GM19193 (cell line): Measurements from ENCODE around the gene TP73.

Experiments used
- POLR2A ChIP-seq: IDR thresholded peaks from 4 replicates; pipeline ENCODE4 v1.6.1; 2011; ENCODE audit not compliant: insufficient read depth, insufficient read length; ENCODE audit errors: extremely low read depth

TP73 gene

DNA sequence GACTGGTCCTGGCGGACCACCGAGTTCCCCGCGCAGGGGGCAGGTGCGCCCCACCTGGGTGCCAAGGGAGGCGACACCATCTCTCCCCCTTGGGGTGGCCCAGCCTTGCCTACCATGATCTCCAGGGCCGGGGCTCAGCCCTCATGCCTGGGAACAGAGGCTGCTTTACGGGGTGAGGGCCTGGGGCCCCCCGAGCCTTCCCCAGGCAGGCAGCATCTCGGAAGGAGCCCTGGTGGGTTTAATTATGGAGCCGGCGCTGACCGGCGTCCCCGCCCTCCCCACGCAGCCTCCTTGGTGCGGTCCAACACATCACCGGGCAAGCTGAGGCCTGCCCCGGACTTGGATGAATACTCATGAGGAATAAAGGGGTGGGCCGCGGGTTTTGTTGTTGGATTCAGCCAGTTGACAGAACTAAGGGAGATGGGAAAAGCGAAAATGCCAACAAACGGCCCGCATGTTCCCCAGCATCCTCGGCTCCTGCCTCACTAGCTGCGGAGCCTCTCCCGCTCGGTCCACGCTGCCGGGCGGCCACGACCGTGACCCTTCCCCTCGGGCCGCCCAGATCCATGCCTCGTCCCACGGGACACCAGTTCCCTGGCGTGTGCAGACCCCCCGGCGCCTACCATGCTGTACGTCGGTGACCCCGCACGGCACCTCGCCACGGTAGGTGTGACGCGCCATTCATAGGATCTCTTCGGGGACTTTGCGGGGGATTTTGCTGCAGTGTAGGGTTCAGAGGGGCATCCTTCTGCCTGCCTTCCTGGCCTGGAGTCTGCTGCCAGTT lies 38.2 kb downstream of the TP73 start:
- no peak for TF ChIP-seq POLR2A

DNA sequence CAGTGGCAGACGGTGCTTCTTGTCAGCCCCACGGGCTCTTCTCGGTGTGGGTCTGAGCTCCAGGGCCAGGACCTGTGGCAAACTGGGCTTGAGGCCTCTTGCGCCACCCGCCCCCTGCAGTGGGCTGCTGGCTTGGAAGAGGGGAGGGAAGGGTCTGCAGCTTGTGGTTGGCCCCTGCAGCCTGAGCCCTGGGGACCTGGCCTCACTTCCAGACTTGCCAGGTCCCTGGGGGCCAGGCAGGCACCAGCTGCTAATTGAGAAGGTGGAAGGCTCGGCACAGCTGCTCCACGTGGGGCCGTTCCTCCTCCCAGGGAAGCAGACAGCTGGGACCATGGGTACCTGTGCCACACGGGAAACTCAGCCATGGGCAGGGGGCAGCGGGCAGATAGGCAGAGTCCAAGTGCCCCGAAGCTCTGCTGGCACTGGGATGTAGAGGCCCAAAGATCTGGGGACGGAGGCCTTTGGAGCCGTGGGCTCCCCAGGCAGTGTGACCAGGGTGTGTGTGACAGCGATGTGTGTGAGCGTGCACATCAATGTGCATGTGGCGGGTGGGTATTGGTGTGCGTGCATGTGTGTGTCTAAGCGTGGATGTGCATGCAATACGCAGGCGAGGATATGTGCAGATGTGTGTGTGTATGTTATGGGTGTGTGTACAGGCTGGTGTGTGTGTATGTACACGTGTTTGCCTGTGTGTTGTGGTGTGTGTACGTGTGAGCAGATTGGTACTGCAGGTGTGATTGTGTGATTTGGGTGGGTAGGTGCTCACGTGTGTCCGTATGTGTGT lies 39.3 kb downstream of the TP73 start:
- TF ChIP-seq POLR2A: no peak

DNA sequence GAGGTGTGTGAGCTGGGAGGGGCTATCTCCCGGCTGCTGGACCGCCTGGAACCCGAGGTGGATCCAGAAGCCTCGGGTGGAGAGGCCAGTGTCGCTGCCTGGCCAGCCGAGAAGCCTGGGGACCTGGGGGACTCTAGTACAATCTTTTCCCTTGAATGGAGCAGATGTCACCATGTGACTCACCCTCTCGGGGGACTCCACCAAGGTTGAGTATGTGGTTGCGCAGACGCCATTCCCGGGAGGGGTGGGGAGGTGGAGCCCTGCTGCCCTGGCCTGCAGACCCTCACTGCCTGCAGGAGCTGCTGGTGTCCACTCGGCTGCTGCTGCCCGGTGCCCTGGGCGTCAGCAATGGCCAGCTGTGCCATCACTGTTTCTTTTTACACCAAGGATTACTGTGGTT lies 40.3 kb downstream of the TP73 start:
- TF ChIP-seq POLR2A: no peak

DNA sequence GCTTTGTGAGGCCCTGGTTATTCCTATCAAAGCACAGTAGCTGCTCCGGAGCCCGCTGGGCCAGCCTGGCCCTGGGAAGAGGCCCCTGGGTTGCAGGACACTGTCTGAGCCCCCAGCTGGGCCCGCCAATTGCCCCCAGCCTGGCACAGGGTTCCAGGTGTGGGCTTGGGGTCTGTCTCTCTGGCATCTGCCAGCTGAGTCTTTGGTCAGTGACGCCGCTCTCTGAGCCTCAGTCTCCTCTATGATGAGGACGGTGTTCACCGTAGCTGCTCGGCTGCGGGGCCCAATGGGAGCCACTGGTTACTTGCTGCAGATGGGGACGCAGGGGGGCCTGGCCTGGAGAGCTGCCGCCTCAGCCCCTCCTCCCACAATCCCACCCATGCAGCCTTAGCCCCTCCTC lies 41.0 kb downstream of the TP73 start:
- no peak for TF ChIP-seq POLR2A

DNA sequence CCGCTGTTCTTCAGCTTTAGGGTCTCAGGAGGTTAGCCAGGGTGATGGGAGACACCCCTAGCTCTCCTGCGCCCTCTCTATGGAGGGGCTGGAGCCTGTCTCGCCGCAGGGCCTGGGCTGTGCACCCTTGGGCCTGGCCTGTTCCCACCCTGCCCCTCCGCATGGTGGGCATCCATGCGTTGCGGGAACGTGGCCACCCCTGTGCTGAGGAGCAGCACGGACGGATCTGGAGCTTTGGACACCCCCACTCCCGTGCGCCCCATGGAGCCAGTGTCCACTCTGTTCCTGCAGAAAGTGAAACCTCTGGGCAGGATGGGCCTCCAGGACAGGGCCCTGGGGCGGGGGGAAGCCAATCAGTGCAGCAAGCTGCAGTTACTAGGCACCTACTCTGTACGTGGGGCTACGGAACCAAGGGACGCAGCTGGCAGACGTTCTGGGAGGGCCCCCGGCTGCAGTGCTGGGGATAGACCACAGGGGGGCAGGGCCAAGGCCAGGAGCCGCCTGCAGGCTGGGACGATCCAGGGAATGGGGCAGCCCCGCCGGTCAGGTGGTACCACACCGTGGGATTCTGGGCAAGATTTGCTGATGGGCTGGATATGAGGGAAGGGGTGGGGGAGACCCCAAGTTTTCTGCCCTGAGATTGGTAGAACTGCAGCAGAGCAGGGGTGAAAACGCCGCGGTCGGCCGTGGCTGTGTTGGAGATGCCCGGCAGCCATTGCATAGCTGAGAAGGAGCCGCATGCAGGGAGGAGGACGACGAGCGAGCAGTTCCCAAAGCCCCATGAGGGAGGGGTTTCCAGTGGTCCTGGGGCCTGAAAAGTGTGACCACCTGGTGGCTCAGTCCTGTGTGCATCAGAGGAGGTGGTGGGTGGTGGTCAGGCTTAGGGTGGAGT lies 43.3 kb downstream of the TP73 start:
- TF ChIP-seq POLR2A: no peak

DNA sequence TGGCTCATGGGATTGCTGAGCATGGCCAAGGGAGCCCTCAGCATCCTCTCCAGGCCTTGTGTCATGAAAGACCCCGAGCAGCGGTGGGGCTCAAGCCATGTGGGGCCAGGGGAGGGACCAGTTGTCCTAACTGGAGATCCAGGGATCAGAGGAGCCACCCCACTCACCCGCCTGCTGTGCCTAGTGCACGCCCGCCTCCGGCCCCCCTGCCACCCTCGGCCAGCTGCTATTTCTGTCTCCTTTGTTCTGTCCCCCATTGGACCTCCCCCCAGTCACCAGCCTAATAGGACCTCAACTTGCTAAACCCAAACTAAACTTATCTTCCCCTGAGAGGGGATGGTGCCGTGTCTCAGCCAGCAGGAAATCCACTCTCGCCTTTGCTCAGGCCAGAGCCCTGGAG lies 44.4 kb downstream of the TP73 start:
- TF ChIP-seq POLR2A: no peak

DNA sequence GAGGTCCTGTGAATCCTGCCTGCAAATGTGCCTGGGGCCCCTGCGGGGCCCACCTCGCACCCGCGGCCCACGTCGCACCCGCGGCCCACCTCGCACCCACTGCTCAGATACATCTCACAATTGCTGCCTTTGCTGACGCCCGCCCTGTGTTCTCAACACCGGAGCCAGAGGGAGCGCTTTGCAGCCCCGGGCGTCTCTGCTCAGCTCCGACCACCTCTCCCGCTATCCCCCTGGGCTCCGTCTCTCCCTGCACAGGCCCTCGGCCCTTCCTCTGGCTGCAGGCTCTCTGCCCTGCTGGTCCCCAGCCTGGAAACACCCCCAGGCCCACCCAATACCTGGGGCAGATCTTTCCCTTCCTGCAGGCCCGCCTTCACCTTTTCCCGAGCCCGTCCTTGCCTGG lies 44.8 kb downstream of the TP73 start:
- TF ChIP-seq POLR2A: no peak

DNA sequence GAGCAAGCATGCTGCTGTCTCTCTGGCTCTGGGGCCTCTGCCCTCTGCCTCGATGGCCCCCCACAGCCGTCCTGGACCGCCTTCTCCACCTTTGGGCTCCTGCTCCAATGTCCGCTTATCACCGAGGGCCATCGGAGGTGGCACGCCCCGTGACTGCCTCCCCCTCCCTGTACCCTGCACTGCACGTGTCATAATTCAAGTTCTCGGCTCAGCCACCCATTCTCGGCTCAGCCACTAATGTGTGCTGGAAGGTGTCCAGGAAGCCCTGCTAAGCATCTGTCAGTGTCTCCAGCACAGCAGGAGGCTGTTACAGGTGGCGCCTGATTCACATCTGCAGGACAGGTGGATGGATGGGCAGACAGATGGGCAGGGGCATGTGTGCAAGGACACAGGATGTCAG lies 45.5 kb downstream of the TP73 start:
- TF ChIP-seq POLR2A: no peak

DNA sequence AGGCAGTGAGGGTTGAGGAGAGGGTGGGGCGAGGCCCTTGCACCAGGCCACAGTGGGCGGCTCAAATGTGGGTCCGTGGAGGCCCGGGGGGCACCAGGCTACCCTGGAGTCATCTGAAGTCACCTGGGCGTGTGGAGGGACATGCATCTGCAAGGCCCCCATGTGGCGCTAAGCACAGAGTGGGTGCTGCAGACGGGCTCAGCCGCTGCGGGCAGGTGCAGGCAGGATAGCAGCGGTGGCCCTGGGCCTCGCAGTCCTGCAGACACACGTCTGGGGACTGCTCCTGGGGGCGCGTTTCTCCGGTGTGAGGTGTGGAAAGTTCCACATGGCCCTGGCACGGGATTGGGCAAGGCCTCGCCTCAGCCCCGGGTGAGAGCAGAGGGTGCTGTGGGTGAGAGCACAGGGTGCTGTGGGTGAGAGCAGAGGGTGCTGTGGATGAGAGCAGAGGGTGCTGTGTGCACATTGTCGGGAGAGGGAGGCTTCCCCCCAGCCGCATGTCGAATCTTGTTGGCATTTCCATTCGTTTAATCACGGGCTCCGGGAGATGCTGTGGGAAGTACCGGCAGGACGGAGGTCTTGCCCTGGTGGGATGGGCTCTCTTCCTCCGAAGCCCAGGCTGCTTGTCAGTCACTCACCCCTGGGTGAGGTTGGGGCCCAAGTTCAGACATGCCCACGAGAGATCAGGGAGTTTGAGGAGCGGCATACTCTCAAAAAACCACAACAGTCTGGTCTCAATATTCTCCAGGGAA lies 46.5 kb downstream of the TP73 start:
- TF ChIP-seq POLR2A: no peak

DNA sequence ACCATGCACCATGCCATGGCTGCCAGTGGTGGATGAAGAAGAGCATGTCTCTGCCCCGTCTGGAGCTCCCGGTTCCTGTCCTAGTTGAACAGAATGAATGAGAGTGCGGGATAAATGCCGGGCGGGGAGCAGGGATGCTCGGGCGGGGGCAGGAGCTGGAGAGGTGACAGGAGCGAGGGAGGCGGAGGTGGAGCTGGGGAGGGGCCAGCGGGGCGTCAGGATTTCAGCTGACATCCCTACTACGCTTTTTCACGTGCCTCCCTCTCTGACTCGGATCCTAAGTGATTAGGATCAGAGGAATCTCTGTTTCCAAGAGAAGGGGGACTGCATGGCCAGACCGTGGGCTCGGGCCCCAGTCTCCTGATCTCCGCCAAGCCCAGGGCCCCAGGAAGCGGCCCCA lies 47.3 kb downstream of the TP73 start:
- no peak for TF ChIP-seq POLR2A

DNA sequence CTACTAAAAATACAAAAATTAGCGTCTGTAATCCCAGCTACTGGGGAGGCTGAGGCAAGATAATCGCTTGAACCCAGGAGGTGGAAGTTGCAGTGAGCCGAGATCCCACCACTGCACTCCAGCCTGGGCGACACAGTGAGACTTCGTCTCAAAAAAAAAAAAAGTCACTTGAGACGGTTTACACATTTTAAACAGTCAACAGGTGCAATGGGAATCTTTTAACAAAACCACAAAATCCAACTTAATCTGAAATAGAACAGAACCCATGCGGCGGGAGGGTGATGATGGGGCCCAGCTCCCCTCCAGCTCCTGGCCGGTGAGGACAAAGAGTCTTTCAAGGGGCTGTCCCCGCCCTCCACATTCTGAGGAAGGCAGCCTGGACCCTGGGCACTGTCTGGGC lies 48.3 kb downstream of the TP73 start:
- TF ChIP-seq POLR2A: no peak

DNA sequence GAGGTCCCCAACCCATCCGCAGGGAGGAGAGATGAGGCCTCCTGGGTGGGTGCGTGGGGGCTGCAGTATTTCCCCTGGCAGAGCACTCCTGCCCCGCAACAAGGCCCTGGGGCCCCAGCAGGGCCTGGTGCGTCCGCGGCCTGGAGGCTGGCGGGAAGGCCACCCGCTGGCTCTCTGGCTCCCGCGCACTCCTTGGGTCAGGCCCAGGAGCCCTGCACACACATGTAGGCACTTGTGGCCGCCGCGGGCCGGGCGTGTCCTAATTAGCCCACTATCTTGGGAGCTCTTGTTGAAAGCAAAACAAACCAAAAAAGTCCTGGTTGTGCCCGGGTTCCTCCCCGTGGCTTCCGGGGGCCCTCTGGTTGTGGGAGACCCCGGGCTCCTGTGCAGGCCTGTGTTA lies 50.2 kb downstream of the TP73 start:
- TF ChIP-seq POLR2A: no peak

DNA sequence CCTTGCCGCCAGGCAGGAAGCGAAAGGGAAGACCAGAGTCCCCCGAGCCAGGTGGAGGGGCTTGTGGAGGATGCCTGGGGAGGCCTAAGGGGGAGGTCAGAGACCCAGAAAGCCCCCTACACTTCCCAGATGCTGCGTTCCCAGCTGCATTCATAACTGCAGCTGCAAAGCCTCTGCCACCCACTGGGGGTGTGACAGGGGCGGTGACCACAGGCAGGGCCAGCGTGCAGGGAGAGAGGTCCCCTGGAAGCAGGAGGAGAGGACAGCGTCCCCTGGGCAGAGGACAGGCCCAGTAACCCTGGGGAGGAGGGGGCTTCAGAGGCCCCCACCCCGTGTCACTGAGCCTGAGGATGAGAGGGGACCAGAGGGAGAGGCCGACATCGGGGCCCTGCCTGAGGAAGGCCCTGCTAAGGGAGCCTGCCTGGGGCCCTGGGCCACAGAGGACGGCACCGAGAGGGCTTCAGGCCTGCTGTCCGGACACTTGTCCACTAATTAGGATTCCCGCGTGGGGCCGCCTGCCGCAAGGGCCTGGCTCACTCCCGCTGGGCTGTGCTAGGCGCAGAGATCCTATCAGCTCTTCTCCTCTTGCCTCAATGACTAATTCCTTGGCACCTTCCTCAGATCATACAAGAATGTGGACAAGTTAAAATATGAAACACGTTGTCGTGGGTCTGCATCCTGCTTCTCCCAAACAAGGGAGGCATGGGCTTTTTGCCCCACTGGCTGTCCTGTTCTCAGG lies 50.8 kb downstream of the TP73 start:
- no peak for TF ChIP-seq POLR2A
